CD14-positive monocyte (primary cell): ENCODE results near the gene CDS1. TPM values are rescaled to one million over a fixed set of nuclear protein-coding genes. Genes with fewer than 3 reads are reported as not detected.

Experiments
- DNase-seq, 3 donors: peaks; one replicate each; pipeline ENCODE4 v3.0.0-alpha.2; 2011 to 2022
- H2AFZ ChIP-seq: 2 replicates; pipeline ENCODE4 v1.6.0; 2012; ENCODE audit warnings: mild to moderate bottlenecking, low read depth, low read length, inconsistent platforms; ENCODE audit not compliant: insufficient read depth, poor library complexity, severe bottlenecking
- H3K27ac ChIP-seq, 2 donors: 1 replicate in 1 of 2; 2 replicates in 1 of 2; pipeline ENCODE4 v1.5.1; 2012 to 2013; ENCODE audit warnings: low read length in 2 of 2, control low read depth in 1 of 2, inconsistent platforms in 1 of 2, low read depth in 1 of 2, mild to moderate bottlenecking in 1 of 2
- H3K27me3 ChIP-seq, 2 donors: one replicate each; pipeline versions ENCODE4 v1.6.0 to v1.6.1; 2011 to 2013; ENCODE audit warnings: low read length in 2 of 2; ENCODE audit not compliant: control insufficient read depth in 2 of 2, insufficient read depth in 2 of 2
- H3K36me3 ChIP-seq, 2 donors: replicated peaks in 1 of 2; 1 replicate in 1 of 2; 2 replicates in 1 of 2; pipeline versions ENCODE4 v1.5.1 to v1.6.1; 2012 to 2013; ENCODE audit warnings: low read length in 2 of 2, control low read depth in 1 of 2, inconsistent platforms in 1 of 2, mild to moderate bottlenecking in 1 of 2; ENCODE audit not compliant: insufficient read depth in 2 of 2, control insufficient read depth in 1 of 2
- H3K4me1 ChIP-seq, 2 donors: 1 replicate in 1 of 2; 2 replicates in 1 of 2; pipeline versions ENCODE4 v1.5.1 to v1.6.1; 2012 to 2013; ENCODE audit warnings: low read length in 2 of 2, control low read depth in 1 of 2, inconsistent platforms in 1 of 2, mild to moderate bottlenecking in 1 of 2, moderate library complexity in 1 of 2; ENCODE audit not compliant: insufficient read depth in 2 of 2, control insufficient read depth in 1 of 2
- H3K4me2 ChIP-seq: replicated peaks from 2 replicates; pipeline ENCODE3; 2012; ENCODE audit warnings: low read length, moderate library complexity, mild to moderate bottlenecking; ENCODE audit not compliant: poor library complexity, severe bottlenecking; ENCODE audit errors: extremely low read depth
- H3K4me3 ChIP-seq, 3 experiments: fragments of 200-600 bp in 1 of 3; sonication (generic) in 1 of 3; replicated peaks in 1 of 3; 1 replicate in 2 of 3; 2 replicates in 1 of 3; pipeline ENCODE4 v1.5.1; 2011 to 2013; ENCODE audit warnings: low read length in 3 of 3, mild to moderate bottlenecking in 3 of 3, control low read depth in 2 of 3, low read depth in 2 of 3, inconsistent platforms in 1 of 3, moderate library complexity in 1 of 3
- H3K79me2 ChIP-seq: 2 replicates; pipeline ENCODE4 v1.6.0; 2012; ENCODE audit warnings: mild to moderate bottlenecking, control low read depth, inconsistent platforms, low read length, moderate library complexity; ENCODE audit not compliant: insufficient read depth
- H3K9ac ChIP-seq: 2 replicates; pipeline ENCODE4 v1.6.0; 2017; ENCODE audit warnings: low read length, mild to moderate bottlenecking; ENCODE audit not compliant: insufficient read depth, poor library complexity, severe bottlenecking
- H3K9me3 ChIP-seq, 2 donors: replicated peaks in 1 of 2; 1 replicate in 1 of 2; 2 replicates in 1 of 2; pipeline versions ENCODE4 v1.5.1 to v1.6.1; 2012 to 2013; ENCODE audit warnings: low read length in 2 of 2, control low read depth in 1 of 2; ENCODE audit not compliant: control insufficient read depth in 1 of 2, insufficient read depth in 1 of 2
- H4K20me1 ChIP-seq: 2 replicates; pipeline ENCODE4 v1.6.0; 2012; ENCODE audit warnings: mild to moderate bottlenecking, low read length, control low read depth, moderate library complexity; ENCODE audit not compliant: insufficient read depth
- H3K27ac Mint-ChIP-seq, 7 donors: one replicate each; pipeline ENCODE4 v1.8.0; 2020; ENCODE audit warnings: mild to moderate bottlenecking in 7 of 7, mixed read lengths in 7 of 7, moderate library complexity in 6 of 7, inconsistent platforms in 2 of 7
- H3K27me3 Mint-ChIP-seq, 3 donors: one replicate each; pipeline ENCODE4 v1.8.0; 2021 to 2022; ENCODE audit warnings: low read depth in 3 of 3, mild to moderate bottlenecking in 3 of 3, mixed read lengths in 3 of 3, moderate library complexity in 3 of 3, inconsistent platforms in 1 of 3
- H3K36me3 Mint-ChIP-seq, 2 donors: one replicate each; pipeline ENCODE4 v1.8.0; 2020; ENCODE audit warnings: mixed read lengths in 2 of 2, inconsistent platforms in 1 of 2, mild to moderate bottlenecking in 1 of 2
- H3K4me1 Mint-ChIP-seq: one replicate; pipeline ENCODE4 v1.8.0; 2020; ENCODE audit warnings: mild to moderate bottlenecking, mixed read lengths
- H3K4me3 Mint-ChIP-seq, 2 donors: one replicate each; pipeline ENCODE4 v1.8.0; 2020; ENCODE audit warnings: mild to moderate bottlenecking in 2 of 2, mixed read lengths in 2 of 2, moderate library complexity in 1 of 2
- H3K9me3 Mint-ChIP-seq, 7 donors: one replicate each; pipeline ENCODE4 v1.8.0; 2020 to 2022; ENCODE audit warnings: mixed read lengths in 7 of 7, mild to moderate bottlenecking in 6 of 7, moderate library complexity in 6 of 7, inconsistent platforms in 2 of 7
- CTCF ChIP-seq: fragments of 200-600 bp; IDR thresholded peaks from one replicate; pipeline ENCODE4 v1.8.0; 2022; ENCODE audit warnings: antibody characterized with exemption, mild to moderate bottlenecking
- WGBS: methylation state at CpG from one replicate; pipeline ENCODE4 v1.1.5; 2013; ENCODE audit warnings: missing lambda C conversion rate; ENCODE audit not compliant: insufficient coverage; 5-methylcytosine and 5-hydroxymethylcytosine counted together
- intact Hi-C, 2 donors: fragments of 100-400 bp; cut with micrococcal nuclease; formaldehyde crosslinking; loops; one replicate each; pipeline versions ENCODE4 v1.15.0 to v1.15.1; 2023
- polyA plus RNA-seq, 3 donors: library from polyadenylated mRNA; depleted of rRNA in 1 of 3; unstranded in 2 of 3; stranded (reverse) in 1 of 3; fragments of 300-500 nt in 2 of 3; fragments of >200 nt in 1 of 3; fragmentation: Illumina TruSeq in 2 of 3; gene quantifications; 1 replicate in 2 of 3; 2 replicates in 1 of 3; pipeline ENCODE4 v1.2.3, GENCODE V29; 2012 to 2021

Gene CDS1
- polyA plus RNA-seq, 3 donors = 0.12 to 0.15 (median 0.13) TPM

- Histone ChIP-seq H3K9me3 (no peaks in the 10 kb centered on the region), H3K4me3 (no peak overlapping the region), H2AFZ (no peak overlapping the region), H3K4me2 (no peak overlapping the region), H3K27ac (no peak overlapping the region), H3K9ac (no peak overlapping the region), H3K27me3 (peaks cover 2% of the 10 kb centered on the region in 2 donors), H3K36me3 (no peaks in the 10 kb centered on the region), H4K20me1 (no peaks in the 10 kb centered on the region), H3K79me2 (no peaks in the 10 kb centered on the region), H3K4me1 (no peaks in the 10 kb centered on the region)
- Mint-ChIP-seq H3K9me3 (peaks cover 0 to 5% (median 2%) of the 10 kb centered on the region in 7 donors), H3K27me3 (peaks cover 4 to 21% (median 8%) of the 10 kb centered on the region in 3 donors), H3K4me3 (no peak overlapping the region), H3K36me3 (no peaks in the 10 kb centered on the region), H3K4me1 (peaks cover 2% of the 10 kb centered on the region), H3K27ac (no peak overlapping the region)
- WGBS = no CpG with 5 or more reads among the region's 2 CpGs
- no peak for DNase-seq
- no peak for TF ChIP-seq CTCF
- intact Hi-C loops = no loop called here
Measured at GRCh38 chr4:84535901-84536300, 47.0 kb upstream of the CDS1 start.

GRCh38 chr4:84545093-84545492, 37.8 kb upstream of the CDS1 start:
- TF ChIP-seq CTCF = no peak
- no peak for DNase-seq
- H3K9me3 ChIP-seq = no peaks in the 10 kb centered on the region
- H3K4me3 Mint-ChIP-seq = no peak overlapping the region
- H3K27me3 ChIP-seq = peaks cover 0 to 3% of the 10 kb centered on the region in 2 donors
- H3K4me2 ChIP-seq = no peak overlapping the region
- whole genome bisulfite sequencing = 100% methylated on average over 2 of the region's 5 CpGs
- H4K20me1 ChIP-seq = no peaks in the 10 kb centered on the region
- H3K79me2 ChIP-seq = no peaks in the 10 kb centered on the region
- intact Hi-C loops = no loop called here
- no peaks in the 10 kb centered on the region for H3K36me3 ChIP-seq
- no peaks in the 10 kb centered on the region for H3K4me1 Mint-ChIP-seq
- no peak overlapping the region for H3K27ac Mint-ChIP-seq
- peaks cover 9 to 16% (median 10%) of the 10 kb centered on the region in 3 donors for H3K27me3 Mint-ChIP-seq
- no peaks in the 10 kb centered on the region for H3K36me3 Mint-ChIP-seq
- no peaks in the 10 kb centered on the region for H3K4me1 ChIP-seq
- H3K27ac ChIP-seq = no peak overlapping the region
- no peak overlapping the region for H3K4me3 ChIP-seq
- H2AFZ ChIP-seq = no peak overlapping the region
- peaks cover 0 to 11% (median 2%) of the 10 kb centered on the region in 7 donors for H3K9me3 Mint-ChIP-seq
- no peak overlapping the region for H3K9ac ChIP-seq
